Fibroblast of skin of right biceps (primary cell): Measurements from ENCODE around the gene SP100.
"Not testable (repeated sequence)": the region's sequence is repeated elsewhere in the genome, so short reads cannot be mapped to it uniquely, and the experiment has no call there.

Experiments
- DNase-seq: peaks from one replicate; pipeline ENCODE4 v3.0.0-alpha.2; 2013

Gene SP100

DNA sequence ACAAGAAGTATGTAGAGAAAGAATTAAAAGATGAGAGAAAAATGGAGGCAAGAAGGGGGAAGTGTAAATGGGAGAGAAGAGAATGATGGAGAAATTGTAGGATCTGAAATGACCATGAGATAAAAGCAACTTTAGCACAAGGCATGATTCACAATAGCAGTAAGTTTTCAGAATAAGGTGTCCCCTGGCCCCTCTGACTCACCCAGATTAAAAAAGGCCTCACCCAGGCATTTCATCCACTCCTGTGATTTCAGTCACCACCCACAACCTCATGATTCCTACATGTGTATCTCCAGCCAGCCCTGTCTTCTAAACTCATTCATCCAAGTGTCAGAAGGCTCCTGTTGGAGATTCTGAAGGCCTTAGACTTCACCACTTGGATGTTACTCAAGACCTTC is 56.6 kb downstream of the SP100 start:
- DNase-seq: peak; percentile 47

DNA sequence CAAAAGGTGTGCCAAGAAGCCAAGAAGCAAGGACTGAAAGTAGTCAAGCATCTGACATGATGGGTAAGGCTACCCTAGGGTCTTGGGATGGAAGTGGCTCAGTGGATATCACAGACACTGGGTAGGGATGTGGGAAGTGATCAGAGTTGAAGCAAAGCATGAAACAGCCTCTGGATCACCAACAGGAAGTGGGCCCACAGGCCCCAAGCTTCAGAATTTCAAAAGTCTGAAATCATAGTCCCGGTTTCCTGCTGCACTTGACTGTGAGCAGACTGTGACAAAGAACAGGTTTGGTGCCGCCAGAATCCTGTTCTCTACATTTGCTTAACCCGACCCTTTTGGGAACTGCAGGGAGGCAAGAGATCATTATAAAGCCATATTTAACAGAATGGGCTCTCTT is 57.4 kb downstream of the SP100 start:
- no peak for DNase-seq

DNA sequence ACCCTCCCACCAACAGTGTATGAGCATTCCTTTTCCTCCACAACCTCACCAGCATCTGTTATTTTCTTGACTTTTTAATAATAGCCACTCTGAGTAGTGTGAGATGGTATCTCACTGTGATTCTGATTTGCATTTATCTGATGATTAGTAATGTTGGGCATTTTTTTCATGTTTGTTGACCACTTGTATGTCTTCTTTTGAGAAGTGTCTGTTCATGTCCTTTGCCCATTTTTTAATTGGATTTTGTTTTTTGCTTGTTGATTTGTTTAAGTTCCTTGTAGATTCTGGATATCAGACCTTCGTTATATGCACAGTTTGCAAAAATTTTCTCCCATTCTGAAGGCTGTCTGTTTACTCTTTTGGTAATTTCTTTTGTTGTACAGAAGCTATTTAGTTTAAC is 59.1 kb downstream of the SP100 start:
- no peak for DNase-seq

GRCh38 chr2:230485801-230486341 is 69.9 kb downstream of the SP100 start:
- no peak for DNase-seq

GRCh38 chr2:230491219-230491618 is 75.2 kb downstream of the SP100 start:
- DNase-seq: not testable (repeated sequence)

GRCh38 chr2:230492107-230492506 is 76.1 kb downstream of the SP100 start:
- no peak for DNase-seq

DNA sequence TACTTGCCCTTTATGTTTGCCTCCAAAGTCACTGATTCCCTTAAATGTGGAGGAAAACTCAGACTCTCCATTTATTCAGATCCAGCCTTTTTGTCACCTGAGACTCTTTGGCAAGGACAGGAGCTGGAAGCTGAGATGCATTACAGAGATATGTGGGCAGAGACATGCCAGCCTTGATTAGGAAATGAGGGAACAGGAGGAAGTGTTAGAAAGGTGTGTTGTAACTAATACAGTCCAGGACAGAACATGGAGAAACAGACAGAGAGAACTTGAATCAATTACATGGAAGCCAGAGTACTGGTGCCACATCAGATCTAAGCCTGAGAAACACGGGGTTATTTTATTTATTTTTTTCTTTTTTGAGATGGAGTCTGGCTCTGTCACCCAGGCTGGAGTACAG is 79.0 kb downstream of the SP100 start:
- no peak for DNase-seq

GRCh38 chr2:230496891-230497290 is 80.9 kb downstream of the SP100 start:
- no peak for DNase-seq

DNA sequence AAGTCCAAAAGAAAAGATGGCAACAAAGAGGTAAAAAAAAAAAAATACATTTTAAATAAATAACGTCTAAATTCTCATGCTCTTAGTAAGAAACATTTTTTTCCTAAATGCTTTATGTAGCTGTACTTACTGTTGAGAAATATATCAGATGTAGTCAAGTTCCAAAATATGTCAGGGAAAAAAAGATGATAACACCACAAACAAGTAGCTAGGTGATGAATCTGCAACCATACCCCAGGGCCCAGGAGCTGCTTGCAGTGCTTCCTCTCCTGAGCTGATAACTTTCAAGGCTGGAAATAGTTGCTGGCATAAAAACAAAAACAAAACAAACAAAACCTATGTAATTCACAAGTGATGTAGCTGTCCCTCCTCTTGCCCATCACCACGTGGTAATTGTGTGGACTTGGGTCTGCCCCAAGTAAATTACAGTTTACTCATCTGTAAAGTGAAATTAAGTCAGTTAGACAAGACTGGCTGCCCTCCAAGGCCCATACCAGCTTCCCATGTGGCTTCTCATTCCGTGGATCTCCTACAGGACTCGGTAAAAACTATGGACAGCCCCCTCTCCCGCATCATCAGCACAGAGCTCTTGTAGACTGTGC is 82.6 kb downstream of the SP100 start:
- DNase-seq: peak; percentile 9

DNA sequence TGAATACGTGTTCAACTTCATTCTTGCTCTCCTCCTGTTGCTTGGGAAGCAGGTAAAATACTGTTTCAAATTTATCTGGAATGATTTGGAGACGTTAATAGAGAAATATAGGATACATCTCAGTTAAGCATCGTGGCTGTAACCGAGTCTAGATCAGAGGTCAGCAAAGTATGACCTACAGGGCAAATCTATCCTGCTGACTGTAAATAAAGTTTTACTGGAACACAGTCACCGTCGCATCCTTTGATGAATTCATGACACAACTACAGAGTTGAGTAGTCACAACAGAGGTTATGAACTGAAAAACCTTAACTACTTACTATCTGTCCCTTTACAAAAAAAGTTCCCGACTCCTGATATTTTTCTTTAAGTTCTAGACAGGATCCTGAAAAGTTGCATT is 86.6 kb downstream of the SP100 start:
- no peak for DNase-seq

DNA sequence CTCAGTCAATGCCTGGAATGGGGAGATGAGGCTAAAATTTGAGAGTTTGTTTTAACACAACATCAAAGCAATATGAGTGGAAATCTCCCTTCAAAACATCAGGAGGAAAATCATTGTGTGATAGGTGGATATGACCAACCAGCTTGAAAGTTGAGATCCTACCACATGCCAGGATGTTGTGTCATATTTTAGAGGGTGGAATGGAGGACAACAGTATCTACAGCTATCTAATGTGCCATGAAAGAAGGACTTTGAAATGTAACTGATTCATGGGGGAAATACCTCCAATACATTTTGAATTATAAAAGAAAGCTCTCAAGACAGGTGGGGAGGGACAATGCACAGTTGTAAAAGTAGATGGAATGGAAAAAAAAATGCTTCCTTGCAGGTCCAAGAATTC is 87.8 kb downstream of the SP100 start:
- peak; percentile 4 for DNase-seq

DNA sequence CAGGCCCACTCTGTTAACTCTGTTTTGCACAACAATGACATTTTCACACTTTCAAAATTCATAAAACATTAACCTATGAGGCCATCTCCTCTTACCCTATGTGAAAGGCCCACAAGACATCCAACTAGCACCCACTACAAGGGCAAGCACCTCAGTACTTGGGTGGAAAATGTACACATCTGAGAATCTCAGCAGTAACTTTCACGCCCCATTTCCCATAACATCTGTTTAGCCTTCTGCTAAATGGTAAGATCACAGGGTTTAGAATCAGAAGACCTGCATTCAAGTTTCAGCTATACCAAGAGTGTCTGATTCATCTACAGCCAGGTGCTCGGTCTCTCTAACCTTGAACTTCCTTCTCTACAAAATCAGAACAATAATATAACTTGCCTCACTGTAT is 89.2 kb downstream of the SP100 start:
- DNase-seq: no peak

- DNase-seq: no peak
These were observed 97.2 kb downstream of the SP100 start for GRCh38 chr2:230512955-230513748.

GRCh38 chr2:230520061-230520874 is 104.3 kb downstream of the SP100 start:
- no peak for DNase-seq

- DNase-seq: peak; percentile 70
These were observed 104.8 kb downstream of the SP100 start for GRCh38 chr2:230520875-230521155.

DNA sequence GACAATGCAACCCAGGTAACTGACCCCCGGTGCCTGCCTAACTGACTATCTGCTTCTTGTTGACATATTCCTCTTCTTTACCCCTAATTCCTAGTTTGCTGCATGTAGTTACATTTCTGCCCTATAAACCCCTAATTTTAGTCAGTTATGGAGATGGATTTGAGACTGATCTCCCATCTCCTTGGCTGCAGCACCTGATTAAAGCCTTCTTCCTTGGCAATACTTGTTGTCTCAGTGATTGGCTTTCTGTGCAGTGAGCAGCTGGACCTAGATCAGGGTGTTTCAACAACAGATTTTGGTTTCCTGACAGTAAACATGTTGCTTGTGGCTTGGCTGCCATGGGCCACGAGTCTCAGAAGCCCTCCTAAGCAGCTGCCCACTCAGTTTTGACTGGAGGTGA is 105.4 kb downstream of the SP100 start:
- no peak for DNase-seq

GRCh38 chr2:230525682-230526081 is 109.7 kb downstream of the SP100 start:
- DNase-seq: no peak

- DNase-seq: no peak
These were observed 121.6 kb downstream of the SP100 start for GRCh38 chr2:230537531-230537976.

DNA sequence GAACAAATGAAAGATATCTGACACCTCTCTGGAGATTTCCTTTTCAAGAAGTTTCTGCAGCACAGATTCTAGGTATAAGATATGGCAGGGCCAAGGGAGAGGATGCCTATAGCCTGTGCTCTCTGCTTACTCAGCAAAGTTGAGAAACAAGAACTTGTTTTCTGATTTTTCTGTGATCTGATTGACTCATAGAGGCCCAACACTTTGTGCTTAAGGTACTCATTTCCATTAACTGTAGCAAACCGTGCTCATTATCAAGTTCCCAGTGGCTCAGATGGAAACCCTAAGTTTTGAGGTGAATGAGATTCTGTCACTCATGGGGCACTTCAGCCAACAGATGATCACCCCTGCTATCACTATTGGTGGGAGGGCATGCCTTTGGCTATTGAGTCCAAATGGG is 124.3 kb downstream of the SP100 start:
- DNase-seq: no peak

DNA sequence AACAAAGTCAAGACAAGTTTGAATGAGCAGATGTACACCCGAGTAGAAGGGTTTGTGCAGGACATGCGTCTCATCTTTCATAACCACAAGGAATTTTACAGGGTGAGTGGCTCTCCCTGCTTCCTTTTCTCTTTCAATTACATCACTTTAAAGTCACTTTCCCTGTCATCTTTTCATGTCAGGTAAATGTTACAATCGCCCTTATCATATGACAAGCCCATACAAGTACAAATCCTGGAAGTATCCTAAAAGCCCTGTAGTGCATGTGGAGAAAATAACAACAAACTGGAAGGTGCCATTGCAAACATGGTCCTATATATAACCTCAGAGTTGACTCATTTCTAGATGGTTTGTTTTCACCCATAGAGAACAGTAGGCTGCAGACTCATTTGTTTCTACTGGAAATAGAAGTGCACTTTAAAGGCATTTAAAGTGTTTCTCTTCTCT is 126.0 kb downstream of the SP100 start:
- no peak for DNase-seq

- DNase-seq: no peak
These were observed 126.8 kb downstream of the SP100 start for GRCh38 chr2:230542751-230543150.

DNA sequence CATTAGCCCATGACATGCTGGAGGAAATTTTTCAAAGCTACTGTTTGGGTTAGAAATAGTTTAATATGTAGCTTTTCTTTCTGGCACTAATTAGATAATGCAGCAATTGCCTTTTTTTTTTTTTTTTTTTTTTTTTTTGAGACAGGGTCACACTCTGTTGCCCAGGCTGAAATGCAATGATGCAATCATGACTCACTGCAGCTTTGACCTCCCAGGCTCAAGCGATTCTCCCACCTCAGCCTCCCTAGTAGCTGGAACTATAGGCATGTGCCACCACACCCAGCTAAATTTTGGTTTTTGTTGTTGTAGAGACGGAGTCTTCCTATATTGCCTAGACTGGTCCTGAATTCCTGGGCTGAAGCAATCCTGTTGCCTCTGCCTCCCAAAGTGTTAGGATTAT is 136.2 kb downstream of the SP100 start:
- DNase-seq: no peak

DNA sequence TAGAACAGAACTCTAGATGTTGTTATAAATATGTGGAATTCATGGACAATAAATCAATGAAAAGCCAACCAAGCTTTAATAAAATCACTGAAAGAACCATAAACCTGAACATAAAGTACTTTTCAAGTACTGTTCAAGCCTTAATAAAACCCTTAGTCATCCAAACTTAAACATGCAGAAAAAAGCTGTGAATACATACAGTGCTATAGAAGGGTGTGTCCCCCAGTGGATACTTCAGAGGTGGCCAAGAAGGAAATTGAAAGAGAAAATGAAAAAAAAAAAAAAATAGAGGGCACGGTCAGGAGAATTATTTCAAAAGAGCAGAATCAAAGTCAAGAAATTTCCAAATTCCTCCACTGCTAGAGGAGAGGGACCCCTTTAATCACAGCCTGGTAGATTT is 141.1 kb downstream of the SP100 start:
- DNase-seq: no peak
